CD14-positive monocyte (primary cell): ENCODE measurements around the gene EPAS1. TPM values are rescaled to one million over a fixed set of nuclear protein-coding genes. Genes with fewer than 3 reads are reported as not detected.

Experiments
- DNase-seq, 3 donors: peaks; one replicate each; pipeline ENCODE4 v3.0.0-alpha.2; 2011 to 2022
- H2AFZ ChIP-seq: 2 replicates; pipeline ENCODE4 v1.6.0; 2012; ENCODE audit warnings: mild to moderate bottlenecking, low read depth, low read length, inconsistent platforms; ENCODE audit not compliant: insufficient read depth, poor library complexity, severe bottlenecking
- H3K27ac ChIP-seq, 2 donors: 1 replicate in 1 of 2; 2 replicates in 1 of 2; pipeline ENCODE4 v1.5.1; 2012 to 2013; ENCODE audit warnings: low read length in 2 of 2, control low read depth in 1 of 2, inconsistent platforms in 1 of 2, low read depth in 1 of 2, mild to moderate bottlenecking in 1 of 2
- H3K27me3 ChIP-seq, 2 donors: one replicate each; pipeline versions ENCODE4 v1.6.0 to v1.6.1; 2011 to 2013; ENCODE audit warnings: low read length in 2 of 2; ENCODE audit not compliant: control insufficient read depth in 2 of 2, insufficient read depth in 2 of 2
- H3K36me3 ChIP-seq, 2 donors: replicated peaks in 1 of 2; 1 replicate in 1 of 2; 2 replicates in 1 of 2; pipeline versions ENCODE4 v1.5.1 to v1.6.1; 2012 to 2013; ENCODE audit warnings: low read length in 2 of 2, control low read depth in 1 of 2, inconsistent platforms in 1 of 2, mild to moderate bottlenecking in 1 of 2; ENCODE audit not compliant: insufficient read depth in 2 of 2, control insufficient read depth in 1 of 2
- H3K4me1 ChIP-seq, 2 donors: 1 replicate in 1 of 2; 2 replicates in 1 of 2; pipeline versions ENCODE4 v1.5.1 to v1.6.1; 2012 to 2013; ENCODE audit warnings: low read length in 2 of 2, control low read depth in 1 of 2, inconsistent platforms in 1 of 2, mild to moderate bottlenecking in 1 of 2, moderate library complexity in 1 of 2; ENCODE audit not compliant: insufficient read depth in 2 of 2, control insufficient read depth in 1 of 2
- H3K4me2 ChIP-seq: replicated peaks from 2 replicates; pipeline ENCODE3; 2012; ENCODE audit warnings: low read length, moderate library complexity, mild to moderate bottlenecking; ENCODE audit not compliant: poor library complexity, severe bottlenecking; ENCODE audit errors: extremely low read depth
- H3K4me3 ChIP-seq, 3 experiments: fragments of 200-600 bp in 1 of 3; sonication (generic) in 1 of 3; replicated peaks in 1 of 3; 1 replicate in 2 of 3; 2 replicates in 1 of 3; pipeline ENCODE4 v1.5.1; 2011 to 2013; ENCODE audit warnings: low read length in 3 of 3, mild to moderate bottlenecking in 3 of 3, control low read depth in 2 of 3, low read depth in 2 of 3, inconsistent platforms in 1 of 3, moderate library complexity in 1 of 3
- H3K79me2 ChIP-seq: 2 replicates; pipeline ENCODE4 v1.6.0; 2012; ENCODE audit warnings: mild to moderate bottlenecking, control low read depth, inconsistent platforms, low read length, moderate library complexity; ENCODE audit not compliant: insufficient read depth
- H3K9ac ChIP-seq: 2 replicates; pipeline ENCODE4 v1.6.0; 2017; ENCODE audit warnings: low read length, mild to moderate bottlenecking; ENCODE audit not compliant: insufficient read depth, poor library complexity, severe bottlenecking
- H3K9me3 ChIP-seq, 2 donors: replicated peaks in 1 of 2; 1 replicate in 1 of 2; 2 replicates in 1 of 2; pipeline versions ENCODE4 v1.5.1 to v1.6.1; 2012 to 2013; ENCODE audit warnings: low read length in 2 of 2, control low read depth in 1 of 2; ENCODE audit not compliant: control insufficient read depth in 1 of 2, insufficient read depth in 1 of 2
- H4K20me1 ChIP-seq: 2 replicates; pipeline ENCODE4 v1.6.0; 2012; ENCODE audit warnings: mild to moderate bottlenecking, low read length, control low read depth, moderate library complexity; ENCODE audit not compliant: insufficient read depth
- H3K27ac Mint-ChIP-seq, 7 donors: one replicate each; pipeline ENCODE4 v1.8.0; 2020; ENCODE audit warnings: mild to moderate bottlenecking in 7 of 7, mixed read lengths in 7 of 7, moderate library complexity in 6 of 7, inconsistent platforms in 2 of 7
- H3K27me3 Mint-ChIP-seq, 3 donors: one replicate each; pipeline ENCODE4 v1.8.0; 2021 to 2022; ENCODE audit warnings: low read depth in 3 of 3, mild to moderate bottlenecking in 3 of 3, mixed read lengths in 3 of 3, moderate library complexity in 3 of 3, inconsistent platforms in 1 of 3
- H3K36me3 Mint-ChIP-seq, 2 donors: one replicate each; pipeline ENCODE4 v1.8.0; 2020; ENCODE audit warnings: mixed read lengths in 2 of 2, inconsistent platforms in 1 of 2, mild to moderate bottlenecking in 1 of 2
- H3K4me1 Mint-ChIP-seq: one replicate; pipeline ENCODE4 v1.8.0; 2020; ENCODE audit warnings: mild to moderate bottlenecking, mixed read lengths
- H3K4me3 Mint-ChIP-seq, 2 donors: one replicate each; pipeline ENCODE4 v1.8.0; 2020; ENCODE audit warnings: mild to moderate bottlenecking in 2 of 2, mixed read lengths in 2 of 2, moderate library complexity in 1 of 2
- H3K9me3 Mint-ChIP-seq, 7 donors: one replicate each; pipeline ENCODE4 v1.8.0; 2020 to 2022; ENCODE audit warnings: mixed read lengths in 7 of 7, mild to moderate bottlenecking in 6 of 7, moderate library complexity in 6 of 7, inconsistent platforms in 2 of 7
- CTCF ChIP-seq: fragments of 200-600 bp; IDR thresholded peaks from one replicate; pipeline ENCODE4 v1.8.0; 2022; ENCODE audit warnings: antibody characterized with exemption, mild to moderate bottlenecking
- WGBS: methylation state at CpG from one replicate; pipeline ENCODE4 v1.1.5; 2013; ENCODE audit warnings: missing lambda C conversion rate; ENCODE audit not compliant: insufficient coverage; 5-methylcytosine and 5-hydroxymethylcytosine counted together
- intact Hi-C, 2 donors: fragments of 100-400 bp; cut with micrococcal nuclease; formaldehyde crosslinking; loops; one replicate each; pipeline versions ENCODE4 v1.15.0 to v1.15.1; 2023
- polyA plus RNA-seq, 3 donors: library from polyadenylated mRNA; depleted of rRNA in 1 of 3; unstranded in 2 of 3; stranded (reverse) in 1 of 3; fragments of 300-500 nt in 2 of 3; fragments of >200 nt in 1 of 3; fragmentation: Illumina TruSeq in 2 of 3; gene quantifications; 1 replicate in 2 of 3; 2 replicates in 1 of 3; pipeline ENCODE4 v1.2.3, GENCODE V29; 2012 to 2021

EPAS1 gene
- polyA plus RNA-seq, 3 donors = 0.11 to 1.0 (median 0.88) TPM

- TF ChIP-seq CTCF = no peak
- H3K4me1 Mint-ChIP-seq = no peaks in the 10 kb centered on the region
- Histone ChIP-seq H3K9me3 (no peaks in the 10 kb centered on the region), H3K4me3 (no peak overlapping the region), H2AFZ (no peak overlapping the region), H3K4me1 (no peaks in the 10 kb centered on the region), H3K79me2 (no peaks in the 10 kb centered on the region), H3K27ac (no peak overlapping the region), H3K4me2 (no peak overlapping the region), H3K9ac (no peak overlapping the region), H4K20me1 (no peaks in the 10 kb centered on the region), H3K36me3 (no peaks in the 10 kb centered on the region), H3K27me3 (no peaks in the 10 kb centered on the region)
- no peak for DNase-seq
- H3K4me3 Mint-ChIP-seq = no peak overlapping the region
- peaks cover 0 to 2% (median 0%) of the 10 kb centered on the region in 7 donors for H3K9me3 Mint-ChIP-seq
- peaks cover 0 to 3% of the 10 kb centered on the region in 2 donors for H3K36me3 Mint-ChIP-seq
- peak overlapping the region in 1 of 7 donors; percentile 40 for H3K27ac Mint-ChIP-seq
- WGBS = 95% methylated on average over 13 of the region's 16 CpGs
- intact Hi-C loops = no loop called here
- peaks cover 0 to 9% (median 1%) of the 10 kb centered on the region in 3 donors for H3K27me3 Mint-ChIP-seq
These were observed 80.7 kb downstream of the EPAS1 start for GRCh38 chr2:46377666-46378560.

- peaks cover 0 to 9% (median 1%) of the 10 kb centered on the region in 3 donors for H3K27me3 Mint-ChIP-seq
- no peaks in the 10 kb centered on the region for H3K27me3 ChIP-seq
- H3K4me1 ChIP-seq = no peaks in the 10 kb centered on the region
- H3K27ac ChIP-seq = no peak overlapping the region
- H3K9me3 Mint-ChIP-seq = peaks cover 0 to 2% (median 0%) of the 10 kb centered on the region in 7 donors
- H3K27ac Mint-ChIP-seq = peak overlapping the region in 1 of 7 donors; percentile 24
- H3K9ac ChIP-seq = no peak overlapping the region
- H3K4me2 ChIP-seq = no peak overlapping the region
- no peak for DNase-seq
- H3K79me2 ChIP-seq = no peaks in the 10 kb centered on the region
- H3K9me3 ChIP-seq = no peaks in the 10 kb centered on the region
- no peak overlapping the region for H2AFZ ChIP-seq
- WGBS = 100% methylated on average over 2 of the region's 3 CpGs
- no peaks in the 10 kb centered on the region for H3K4me1 Mint-ChIP-seq
- no peaks in the 10 kb centered on the region for H4K20me1 ChIP-seq
- H3K4me3 Mint-ChIP-seq = no peak overlapping the region
- H3K36me3 Mint-ChIP-seq = peaks cover 0 to 3% of the 10 kb centered on the region in 2 donors
- H3K36me3 ChIP-seq = no peaks in the 10 kb centered on the region
- no peak overlapping the region for H3K4me3 ChIP-seq
- TF ChIP-seq CTCF = no peak
- intact Hi-C loops = no loop called here
These were observed 81.4 kb downstream of the EPAS1 start for GRCh38 chr2:46378616-46379015.
